IMR-90 (cell line): ENCODE measurements around the gene HPGDS. TPM values are rescaled to one million over a fixed set of nuclear protein-coding genes. Genes with fewer than 3 reads are reported as not detected.

Experiments
- ATAC-seq: fragments of 200-7000 bp; cut with Tn5 transposase; 2 replicates; pipeline ENCODE4 v1.9.1; 2020; ENCODE audit warnings: low read depth, mild to moderate bottlenecking, moderate library complexity
- BruUV-seq: library from RNA; stranded (reverse); fragments of 400-500 nt; replicated peaks from 2 replicates; lab custom pipeline; 2021; lab: Mats Ljungman, UMichigan
- CTCF ChIA-PET: fragments of 300-600 bp; formaldehyde crosslinking; extraction: SDS; loops from one replicate; lab custom pipeline; 2021; ENCODE audit warnings: antibody characterized with exemption; lab: Yijun Ruan, JAX
- POLR2A ChIA-PET: fragments of 300-600 bp; sonication (Branson Sonifier 250); formaldehyde crosslinking; loops from one replicate; lab custom pipeline; 2022; ENCODE audit warnings: antibody characterized with exemption; ENCODE audit not compliant: unreplicated experiment; lab: Charles Lee
- DNase-seq: peaks from one replicate; pipeline ENCODE4 v3.0.0; 2013
- H2AFZ ChIP-seq: replicated peaks from 2 replicates; pipeline ENCODE3; 2013; ENCODE audit warnings: low read length, mild to moderate bottlenecking; ENCODE audit not compliant: poor library complexity
- H2AK5ac ChIP-seq: 2 replicates; pipeline ENCODE4 v1.6.1; 2013; ENCODE audit warnings: low read depth, low read length, inconsistent platforms
- H2AK9ac ChIP-seq: replicated peaks from 2 replicates; pipeline ENCODE3; 2013; ENCODE audit warnings: mild to moderate bottlenecking, low read depth, low read length, moderate library complexity; ENCODE audit not compliant: poor library complexity
- H2BK120ac ChIP-seq: 2 replicates; pipeline ENCODE4 v1.6.1; 2013; ENCODE audit warnings: low read depth, low read length, inconsistent platforms
- H2BK15ac ChIP-seq: 3 replicates; pipeline ENCODE4 v1.6.1; 2013; ENCODE audit warnings: low read depth, low read length, inconsistent platforms
- H2BK20ac ChIP-seq: 2 replicates; pipeline ENCODE4 v1.6.1; 2013; ENCODE audit warnings: low read depth, mild to moderate bottlenecking, inconsistent platforms, low read length, moderate library complexity
- H2BK5ac ChIP-seq: 2 replicates; pipeline ENCODE4 v1.6.1; 2013; ENCODE audit warnings: mild to moderate bottlenecking, low read depth, low read length, inconsistent platforms; ENCODE audit not compliant: poor library complexity, severe bottlenecking
- H3K14ac ChIP-seq: replicated peaks from 2 replicates; pipeline ENCODE4 v1.6.1; 2013; ENCODE audit warnings: low read depth, low read length, inconsistent platforms
- H3K18ac ChIP-seq: 2 replicates; pipeline ENCODE4 v1.6.1; 2013; ENCODE audit warnings: low read depth, low read length, control low read depth
- H3K23ac ChIP-seq: 2 replicates; pipeline ENCODE4 v1.6.1; 2013; ENCODE audit warnings: low read depth, low read length, inconsistent platforms
- H3K27ac ChIP-seq: 2 replicates; pipeline ENCODE4 v1.5.1; 2013; ENCODE audit warnings: mild to moderate bottlenecking, control low read depth, low read length; ENCODE audit not compliant: insufficient read depth
- H3K27me3 ChIP-seq: 2 replicates; pipeline ENCODE4 v1.6.1; 2013; ENCODE audit warnings: low read length; ENCODE audit not compliant: control insufficient read depth, insufficient read depth
- H3K36me3 ChIP-seq: 2 replicates; pipeline ENCODE4 v1.6.1; 2013; ENCODE audit warnings: low read length, mixed read lengths; ENCODE audit not compliant: control insufficient read depth, insufficient read depth
- H3K4ac ChIP-seq: 2 replicates; pipeline ENCODE4 v1.6.1; 2013; ENCODE audit warnings: low read depth, low read length, inconsistent platforms
- H3K4me1 ChIP-seq: 2 replicates; pipeline ENCODE4 v1.6.1; 2013; ENCODE audit warnings: low read length, mixed read lengths; ENCODE audit not compliant: control insufficient read depth, insufficient read depth
- H3K4me2 ChIP-seq: 2 replicates; pipeline ENCODE4 v1.6.1; 2013; ENCODE audit warnings: low read depth, mild to moderate bottlenecking, control low read depth, low read length, moderate library complexity
- H3K4me3 ChIP-seq: 2 replicates; pipeline ENCODE4 v1.5.1; 2013; ENCODE audit warnings: low read depth, mild to moderate bottlenecking, control low read depth, low read length, moderate library complexity; ENCODE audit not compliant: insufficient read depth
- H3K56ac ChIP-seq: 2 replicates; pipeline ENCODE4 v1.6.1; 2013; ENCODE audit warnings: low read length, inconsistent platforms; ENCODE audit not compliant: insufficient read depth; ENCODE audit errors: extremely low read depth
- H3K79me1 ChIP-seq, 2 experiments: 2 replicates each; pipeline ENCODE4 v1.6.1; 2013; ENCODE audit warnings: low read length in 2 of 2, inconsistent platforms in 1 of 2, low read depth in 1 of 2
- H3K9ac ChIP-seq: 2 replicates; pipeline ENCODE4 v1.6.1; 2013; ENCODE audit warnings: low read depth, low read length, control low read depth
- H3K9me1 ChIP-seq: 2 replicates; pipeline ENCODE4 v1.6.1; 2013; ENCODE audit warnings: low read length, inconsistent platforms; ENCODE audit not compliant: insufficient read depth
- H3K9me3 ChIP-seq: 2 replicates; pipeline ENCODE4 v1.6.1; 2013; ENCODE audit warnings: low read length; ENCODE audit not compliant: control insufficient read depth, insufficient read depth
- H4K20me1 ChIP-seq: 2 replicates; pipeline ENCODE4 v1.6.1; 2013; ENCODE audit warnings: low read length, inconsistent platforms; ENCODE audit not compliant: insufficient read depth
- H4K5ac ChIP-seq: 2 replicates; pipeline ENCODE4 v1.6.1; 2013; ENCODE audit warnings: mild to moderate bottlenecking, low read depth, low read length, control low read depth
- H4K8ac ChIP-seq, 2 experiments: 2 replicates each; pipeline ENCODE4 v1.6.1; 2013; ENCODE audit warnings: low read depth in 2 of 2, low read length in 2 of 2, control low read depth in 1 of 2, inconsistent platforms in 1 of 2
- H4K91ac ChIP-seq: 2 replicates; pipeline ENCODE4 v1.6.1; 2013; ENCODE audit warnings: low read depth, low read length, inconsistent platforms; ENCODE audit not compliant: insufficient read depth
- BHLHE40 ChIP-seq: fragments of 150-350 bp; IDR thresholded peaks from 2 replicates; pipeline ENCODE4 v1.6.1; 2016; ENCODE audit warnings: mild to moderate bottlenecking, low read depth, low read length
- CEBPB ChIP-seq: IDR thresholded peaks from 2 replicates; pipeline ENCODE4 v1.6.1; 2012; ENCODE audit warnings: low read depth, low read length, improper control_type of control experiment
- CHD1 ChIP-seq: IDR thresholded peaks from 2 replicates; pipeline ENCODE4 v1.6.1; 2012; ENCODE audit warnings: low read depth, low read length, improper control_type of control experiment
- FOS ChIP-seq: fragments of 150-350 bp; IDR thresholded peaks from 2 replicates; pipeline ENCODE4 v1.6.1; 2016; ENCODE audit warnings: low read depth, low read length
- MAFK ChIP-seq: IDR thresholded peaks from 2 replicates; pipeline ENCODE4 v1.6.1; 2012; ENCODE audit warnings: low read depth, low read length, improper control_type of control experiment
- MAZ ChIP-seq: IDR thresholded peaks from 2 replicates; pipeline ENCODE4 v1.6.1; 2012; ENCODE audit warnings: low read depth, mild to moderate bottlenecking, low read length, improper control_type of control experiment, moderate library complexity, borderline replicate concordance
- MXI1 ChIP-seq: IDR thresholded peaks from 2 replicates; pipeline ENCODE4 v1.6.1; 2012; ENCODE audit warnings: low read depth, mild to moderate bottlenecking, low read length, moderate library complexity, borderline replicate concordance
- NFE2L2 ChIP-seq: fragments of 150-350 bp; IDR thresholded peaks from 2 replicates; pipeline ENCODE4 v1.6.1; 2016; ENCODE audit warnings: low read depth, mild to moderate bottlenecking, low read length
- POLR2A ChIP-seq: IDR thresholded peaks from 2 replicates; pipeline ENCODE4 v1.6.1; 2012; ENCODE audit warnings: mild to moderate bottlenecking, low read depth, low read length
- RAD21 ChIP-seq: IDR thresholded peaks from 2 replicates; pipeline ENCODE4 v1.6.1; 2012; ENCODE audit warnings: low read length, improper control_type of control experiment
- RCOR1 ChIP-seq: IDR thresholded peaks from 2 replicates; pipeline ENCODE4 v1.6.1; 2012; ENCODE audit warnings: mild to moderate bottlenecking, low read length, improper control_type of control experiment; ENCODE audit not compliant: insufficient replicate concordance
- RFX5 ChIP-seq: IDR thresholded peaks from 2 replicates; pipeline ENCODE4 v1.8.0; 2012; ENCODE audit warnings: low read depth, mild to moderate bottlenecking, low read length, moderate library complexity
- SMC3 ChIP-seq: fragments of 150-350 bp; IDR thresholded peaks from 2 replicates; pipeline ENCODE4 v1.6.1; 2016; ENCODE audit warnings: low read depth, mild to moderate bottlenecking, antibody characterized with exemption, low read length, moderate library complexity
- WGBS, 2 experiments: methylation state at CpG; one replicate each; pipeline versions ENCODE4 v1.1.5 to v1.1.7; 2013; ENCODE audit warnings: missing lambda C conversion rate in 2 of 2; ENCODE audit not compliant: insufficient read length in 1 of 2; ENCODE audit errors: extremely low coverage in 2 of 2; 5-methylcytosine and 5-hydroxymethylcytosine counted together
- dilution Hi-C: fragments of 300-500 bp; cut with HindIII; formaldehyde crosslinking; loops from one replicate; pipeline ENCODE4 v1.14.3; 2018; ENCODE audit warnings: low sequenced_read_pairs; ENCODE audit not compliant: unreplicated experiment
- in situ Hi-C: fragments of 300-500 bp; cut with MboI; formaldehyde crosslinking; loops from 3 replicates; pipeline ENCODE4 v1.14.3; 2019; ENCODE audit warnings: low sequenced_read_pairs, inconsistent platforms, mixed read lengths
- intact Hi-C: fragments of 100-400 bp; cut with micrococcal nuclease; formaldehyde crosslinking; loops from 2 replicates; pipeline ENCODE4 v1.10.0; 2022
- polyA plus RNA-seq, 3 experiments: library from polyadenylated mRNA; depleted of rRNA; stranded (reverse); fragments of >200 nt; gene quantifications; 2 replicates each; pipeline ENCODE4 v1.2.3, GENCODE V29; 2012; ENCODE audit warnings: low replicate concordance in 1 of 3
- total RNA-seq: library from RNA; depleted of rRNA; stranded (reverse); fragments of >200 nt; gene quantifications from 2 replicates; pipeline ENCODE4 v1.2.3, GENCODE V29; 2012
- TF ChIP-seq, protein P1 (sequence below): fragments of 150-350 bp; IDR thresholded peaks from 2 replicates; pipeline ENCODE4 v1.6.1; 2017; ENCODE audit warnings: mild to moderate bottlenecking, antibody characterized with exemption, low read length, low read depth
- TF ChIP-seq, protein P2 (sequence below): conservative IDR thresholded peaks from 2 replicates; pipeline ENCODE4 v1.5.1; 2012; ENCODE audit warnings: mild to moderate bottlenecking, low read depth, low read length, improper control_type of control experiment
- TF ChIP-seq, protein P3 (sequence below): fragments of 150-350 bp; IDR thresholded peaks from 2 replicates; pipeline ENCODE4 v1.6.1; 2016; ENCODE audit warnings: low read depth, mild to moderate bottlenecking, low read length, moderate library complexity, borderline replicate concordance

The HPGDS gene
- total and polyA plus RNA-seq, 2 of the 4 experiments (the other 2 are of a cell fraction) = not detected

DNA sequence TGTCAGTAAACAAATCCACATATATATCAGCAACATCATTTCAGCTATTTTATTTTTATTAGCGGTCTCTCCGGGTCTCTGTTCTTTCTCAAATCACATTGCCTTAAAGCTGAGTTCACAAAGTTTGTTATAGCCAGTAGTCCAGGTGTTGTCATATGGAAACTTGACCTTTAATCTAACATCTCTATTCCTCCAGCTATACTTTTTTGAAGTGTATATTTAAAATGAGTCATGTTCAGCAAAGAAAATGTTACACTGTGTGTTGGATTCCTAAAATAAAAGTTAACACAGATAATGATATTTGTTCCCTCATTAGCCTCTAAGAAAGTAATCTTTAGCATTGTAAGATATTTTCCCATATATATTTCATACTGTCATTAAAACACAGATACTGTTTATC lies 71.4 kb downstream of the HPGDS start:
- DNase-seq = peak; percentile 7
- Histone ChIP-seq H4K5ac (no peak overlapping the region), H3K23ac (no peak overlapping the region), H2AK9ac (no peak overlapping the region), H2AK5ac (no peak overlapping the region), H2BK5ac (no peak overlapping the region), H2BK20ac (no peak overlapping the region), H3K14ac (no peak overlapping the region), H3K4me3 (no peak overlapping the region), H3K4ac (no peak overlapping the region), H3K56ac (no peak overlapping the region), H3K27ac (no peak overlapping the region), H2BK120ac (no peak overlapping the region), H4K91ac (no peak overlapping the region), H2BK15ac (no peak overlapping the region), H3K36me3 (peaks cover 11% of the 10 kb centered on the region), H3K27me3 (no peaks in the 10 kb centered on the region), H3K9me3 (no peaks in the 10 kb centered on the region), H4K8ac (no peak overlapping the region), H3K9me1 (0 out of 2 replicates have a peak, but pooled peaks cover 10% of the 10 kb centered on the region), H4K20me1 (0 out of 2 replicates have a peak, but pooled peaks cover 4% of the 10 kb centered on the region), H3K4me1 (no peaks in the 10 kb centered on the region), H3K79me1 (peaks cover 5 to 6% of the 10 kb centered on the region in 2 experiments; a peak in 2 of 4 replicates), H3K4me2 (no peak overlapping the region), H3K18ac (no peak overlapping the region), H2AFZ (no peak overlapping the region), H3K9ac (no peak overlapping the region)
- in situ Hi-C loops (no loop called here), dilution Hi-C loops (no loop called here), intact Hi-C loops (no loop called here)
- WGBS, 2 experiments = no CpG with 5 or more reads among the region's 2 CpGs
- CTCF ChIA-PET = no interaction called here
- BruUV-seq = no TSS peak
- TF ChIP-seq BHLHE40 (no peak), FOS (no peak), MAZ (no peak), MAFK (no peak), POLR2A (no peak), RCOR1 (no peak), CHD1 (no peak), CEBPB (no peak), SMC3 (no peak), MXI1 (no peak), NFE2L2 (no peak), RAD21 (no peak), RFX5 (no peak)
- TF ChIP-seq, protein P1, sequence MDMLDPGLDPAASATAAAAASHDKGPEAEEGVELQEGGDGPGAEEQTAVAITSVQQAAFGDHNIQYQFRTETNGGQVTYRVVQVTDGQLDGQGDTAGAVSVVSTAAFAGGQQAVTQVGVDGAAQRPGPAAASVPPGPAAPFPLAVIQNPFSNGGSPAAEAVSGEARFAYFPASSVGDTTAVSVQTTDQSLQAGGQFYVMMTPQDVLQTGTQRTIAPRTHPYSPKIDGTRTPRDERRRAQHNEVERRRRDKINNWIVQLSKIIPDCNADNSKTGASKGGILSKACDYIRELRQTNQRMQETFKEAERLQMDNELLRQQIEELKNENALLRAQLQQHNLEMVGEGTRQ = no peak
- TF ChIP-seq, protein P2, sequence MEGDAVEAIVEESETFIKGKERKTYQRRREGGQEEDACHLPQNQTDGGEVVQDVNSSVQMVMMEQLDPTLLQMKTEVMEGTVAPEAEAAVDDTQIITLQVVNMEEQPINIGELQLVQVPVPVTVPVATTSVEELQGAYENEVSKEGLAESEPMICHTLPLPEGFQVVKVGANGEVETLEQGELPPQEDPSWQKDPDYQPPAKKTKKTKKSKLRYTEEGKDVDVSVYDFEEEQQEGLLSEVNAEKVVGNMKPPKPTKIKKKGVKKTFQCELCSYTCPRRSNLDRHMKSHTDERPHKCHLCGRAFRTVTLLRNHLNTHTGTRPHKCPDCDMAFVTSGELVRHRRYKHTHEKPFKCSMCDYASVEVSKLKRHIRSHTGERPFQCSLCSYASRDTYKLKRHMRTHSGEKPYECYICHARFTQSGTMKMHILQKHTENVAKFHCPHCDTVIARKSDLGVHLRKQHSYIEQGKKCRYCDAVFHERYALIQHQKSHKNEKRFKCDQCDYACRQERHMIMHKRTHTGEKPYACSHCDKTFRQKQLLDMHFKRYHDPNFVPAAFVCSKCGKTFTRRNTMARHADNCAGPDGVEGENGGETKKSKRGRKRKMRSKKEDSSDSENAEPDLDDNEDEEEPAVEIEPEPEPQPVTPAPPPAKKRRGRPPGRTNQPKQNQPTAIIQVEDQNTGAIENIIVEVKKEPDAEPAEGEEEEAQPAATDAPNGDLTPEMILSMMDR = no peak
- TF ChIP-seq, protein P3, sequence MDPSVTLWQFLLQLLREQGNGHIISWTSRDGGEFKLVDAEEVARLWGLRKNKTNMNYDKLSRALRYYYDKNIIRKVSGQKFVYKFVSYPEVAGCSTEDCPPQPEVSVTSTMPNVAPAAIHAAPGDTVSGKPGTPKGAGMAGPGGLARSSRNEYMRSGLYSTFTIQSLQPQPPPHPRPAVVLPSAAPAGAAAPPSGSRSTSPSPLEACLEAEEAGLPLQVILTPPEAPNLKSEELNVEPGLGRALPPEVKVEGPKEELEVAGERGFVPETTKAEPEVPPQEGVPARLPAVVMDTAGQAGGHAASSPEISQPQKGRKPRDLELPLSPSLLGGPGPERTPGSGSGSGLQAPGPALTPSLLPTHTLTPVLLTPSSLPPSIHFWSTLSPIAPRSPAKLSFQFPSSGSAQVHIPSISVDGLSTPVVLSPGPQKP = no peak
- POLR2A ChIA-PET = no interaction called here
- ATAC-seq = peak; percentile 60
